H7 (cell line): ENCODE results near the gene RBM26. TPM values are rescaled to one million over a fixed set of nuclear protein-coding genes. Genes with fewer than 3 reads are reported as not detected.
"Not testable (repeated sequence)": the region's sequence is repeated elsewhere in the genome, so short reads cannot be mapped to it uniquely, and the experiment has no call there.

ENCODE experiments used
- DNase-seq: peaks from one replicate; pipeline ENCODE4 v3.0.0; 2012
- H3K27me3 ChIP-seq: 2 replicates; pipeline ENCODE4 v1.6.0; 2011; ENCODE audit warnings: mild to moderate bottlenecking, low read length; ENCODE audit not compliant: control insufficient read depth, insufficient read depth
- H3K36me3 ChIP-seq: replicated peaks from 2 replicates; pipeline ENCODE4 v1.5.1; 2011; ENCODE audit warnings: low read length; ENCODE audit not compliant: control insufficient read depth, insufficient read depth
- H3K4me3 ChIP-seq: 2 replicates; pipeline ENCODE4 v1.5.1; 2011; ENCODE audit warnings: low read depth, mild to moderate bottlenecking, control low read depth, low read length, moderate library complexity; ENCODE audit not compliant: insufficient read depth
- total RNA-seq: library from RNA; depleted of rRNA; stranded (reverse); fragments of >200 nt; shearing (Covaris generic); gene quantifications from 2 replicates; pipeline ENCODE4 v1.2.3, GENCODE V29; 2014

The RBM26 gene
- total RNA-seq, 1 experiment from 2014 or later = 37.9 TPM

GRCh38 chr13:79352107-79352506 lies 53.9 kb downstream of the RBM26 start:
- Histone ChIP-seq H3K4me3 (no peak overlapping the region), H3K27me3 (no peaks in the 10 kb centered on the region), H3K36me3 (peaks cover 8% of the 10 kb centered on the region)
- no peak for DNase-seq

GRCh38 chr13:79349608-79350007 lies 56.4 kb downstream of the RBM26 start:
- not testable (repeated sequence) for H3K36me3 ChIP-seq, DNase-seq, H3K4me3 ChIP-seq, H3K27me3 ChIP-seq

GRCh38 chr13:79349011-79349410 lies 57.0 kb downstream of the RBM26 start:
- Histone ChIP-seq H3K36me3 (peaks cover 2% of the 10 kb centered on the region), H3K27me3 (no peaks in the 10 kb centered on the region), H3K4me3 (no peak overlapping the region)
- no peak for DNase-seq

GRCh38 chr13:79346300-79346914 lies 59.6 kb downstream of the RBM26 start:
- Histone ChIP-seq H3K4me3 (no peak overlapping the region), H3K27me3 (no peaks in the 10 kb centered on the region), H3K36me3 (peaks cover 3% of the 10 kb centered on the region)
- DNase-seq = no peak

- peaks cover 5% of the 10 kb centered on the region for H3K36me3 ChIP-seq
These were observed 64.9 kb downstream of the RBM26 start for GRCh38 chr13:79341202-79341601.

GRCh38 chr13:79340490-79340889 lies 65.6 kb downstream of the RBM26 start:
- Histone ChIP-seq H3K27me3 (no peaks in the 10 kb centered on the region), H3K4me3 (no peak overlapping the region), H3K36me3 (peaks cover 7% of the 10 kb centered on the region)
- no peak for DNase-seq

More at GRCh38 chr13:79341202-79341601, 64.9 kb downstream of the RBM26 start:
- Histone ChIP-seq H3K4me3 (no peak overlapping the region), H3K27me3 (no peaks in the 10 kb centered on the region)
- no peak for DNase-seq

- Histone ChIP-seq H3K36me3 (peaks cover 9% of the 10 kb centered on the region), H3K4me3 (no peak overlapping the region), H3K27me3 (no peaks in the 10 kb centered on the region)
- no peak for DNase-seq
These were observed 67.7 kb downstream of the RBM26 start for GRCh38 chr13:79338343-79338742.

GRCh38 chr13:79336966-79337365 lies 69.1 kb downstream of the RBM26 start:
- H3K4me3 ChIP-seq = no peak overlapping the region
- no peak for DNase-seq
- H3K27me3 ChIP-seq = no peaks in the 10 kb centered on the region
- H3K36me3 ChIP-seq = peaks cover 6% of the 10 kb centered on the region

- DNase-seq = no peak
- Histone ChIP-seq H3K4me3 (no peak overlapping the region), H3K27me3 (no peaks in the 10 kb centered on the region), H3K36me3 (peaks cover 2% of the 10 kb centered on the region; the same call in 1 of the 2 replicates)
These were observed 77.5 kb downstream of the RBM26 start for GRCh38 chr13:79328510-79328909.

- Histone ChIP-seq H3K4me3 (no peak overlapping the region), H3K27me3 (no peaks in the 10 kb centered on the region), H3K36me3 (peaks cover 5% of the 10 kb centered on the region)
- no peak for DNase-seq
These were observed 85.6 kb downstream of the RBM26 start for GRCh38 chr13:79320433-79320832.

- H3K27me3 ChIP-seq = no peaks in the 10 kb centered on the region
- no peak for DNase-seq
- peaks cover 5% of the 10 kb centered on the region for H3K36me3 ChIP-seq
- H3K4me3 ChIP-seq = no peak overlapping the region
These were observed 87.4 kb downstream of the RBM26 start for GRCh38 chr13:79318664-79319063.

GRCh38 chr13:79317856-79318255 lies 88.2 kb downstream of the RBM26 start:
- Histone ChIP-seq H3K4me3 (no peak overlapping the region), H3K27me3 (no peaks in the 10 kb centered on the region), H3K36me3 (peaks cover 5% of the 10 kb centered on the region)
- DNase-seq = no peak

- H3K4me3 ChIP-seq = no peak overlapping the region
- DNase-seq = no peak
- H3K36me3 ChIP-seq = no peaks in the 10 kb centered on the region
- no peaks in the 10 kb centered on the region for H3K27me3 ChIP-seq
These were observed 91.4 kb downstream of the RBM26 start for GRCh38 chr13:79314652-79315051.

GRCh38 chr13:79312340-79312855 lies 93.7 kb downstream of the RBM26 start:
- DNase-seq = no peak

GRCh38 chr13:79311386-79311785 lies 94.7 kb downstream of the RBM26 start:
- Histone ChIP-seq H3K27me3 (no peaks in the 10 kb centered on the region), H3K36me3 (no peaks in the 10 kb centered on the region), H3K4me3 (no peak overlapping the region)
- DNase-seq = no peak

More at GRCh38 chr13:79312340-79312855, 93.7 kb downstream of the RBM26 start:
- Histone ChIP-seq H3K27me3 (no peaks in the 10 kb centered on the region), H3K4me3 (no peak overlapping the region), H3K36me3 (no peaks in the 10 kb centered on the region)
